Dedifferentiated amniotic fluid mesenchymal stem cell (primary cell): ENCODE results near the gene RREB1.
"Not testable (repeated sequence)": the region's sequence is repeated elsewhere in the genome, so short reads cannot be mapped to it uniquely, and the experiment has no call there.

Source experiments
- DNase-seq: peaks from one replicate; pipeline ENCODE4 v3.0.0-alpha.2; 2016; ENCODE audit errors: extremely low spot score

The RREB1 gene

DNA sequence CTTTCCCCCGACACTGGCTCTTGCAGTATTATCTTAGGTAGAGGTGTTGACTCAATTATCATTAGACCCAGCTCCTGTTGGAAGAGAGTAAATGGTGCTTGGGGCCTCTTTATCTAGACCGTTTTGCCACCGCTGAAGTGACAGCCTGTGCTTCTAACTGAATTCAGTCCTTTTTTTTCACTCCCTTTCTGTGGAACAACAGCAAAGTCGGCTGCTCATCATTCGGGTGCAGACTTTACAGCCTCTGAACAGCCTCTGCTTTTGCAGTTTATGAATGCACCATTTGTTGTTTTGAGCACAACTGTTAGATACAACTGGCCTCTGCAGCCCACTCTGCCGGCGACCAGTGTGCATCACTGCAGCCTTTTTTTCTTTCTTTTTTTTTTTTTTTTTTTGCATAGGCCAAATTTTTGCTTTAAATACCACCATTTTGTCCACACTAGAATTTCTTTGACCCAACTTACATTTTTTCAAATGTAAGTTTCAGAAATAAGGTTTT lies 35.8 kb downstream of the RREB1 start:
- DNase-seq: no peak

- DNase-seq: no peak
These were observed 37.3 kb downstream of the RREB1 start for GRCh38 chr6:7144872-7145584.

GRCh38 chr6:7145585-7145884 lies 37.8 kb downstream of the RREB1 start:
- DNase-seq: no peak

GRCh38 chr6:7145885-7146828 lies 38.4 kb downstream of the RREB1 start:
- DNase-seq: no peak

GRCh38 chr6:7147051-7147671 lies 39.4 kb downstream of the RREB1 start:
- no peak for DNase-seq

GRCh38 chr6:7148100-7148822 lies 40.5 kb downstream of the RREB1 start:
- DNase-seq: no peak

DNA sequence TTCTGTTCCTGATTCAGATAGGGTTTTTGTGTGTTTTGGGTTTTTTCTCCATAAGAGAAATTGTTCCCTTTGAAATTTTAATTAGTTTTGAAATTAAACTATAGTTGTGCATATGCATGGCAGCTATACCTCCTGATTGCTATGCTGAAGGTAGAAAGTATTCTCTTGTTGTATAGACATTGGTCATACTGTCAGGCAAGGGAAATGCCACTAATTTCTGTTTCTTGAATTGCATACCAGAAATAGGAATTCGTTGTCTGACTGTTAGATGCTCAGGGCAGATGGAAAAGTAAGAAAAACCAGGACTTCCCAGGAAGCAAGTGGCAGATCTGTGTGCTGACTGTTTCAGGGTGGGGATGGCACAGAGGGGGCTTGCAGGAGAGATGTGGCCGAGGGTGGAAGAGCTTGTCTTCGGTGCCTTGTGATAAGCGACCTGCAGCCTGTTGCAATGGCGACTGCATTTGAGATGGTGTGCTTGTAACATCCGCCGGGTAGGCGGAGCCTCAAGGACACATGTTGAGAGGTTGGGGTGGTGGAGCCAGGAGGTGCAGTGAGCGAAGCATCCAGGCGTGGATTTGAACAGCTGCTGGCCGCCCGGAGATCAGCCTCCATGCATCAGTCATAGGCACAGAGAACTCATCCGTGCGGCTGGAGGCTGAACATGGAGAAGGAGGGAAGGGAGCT lies 42.8 kb downstream of the RREB1 start:
- no peak for DNase-seq

- no peak for DNase-seq
These were observed 43.6 kb downstream of the RREB1 start for GRCh38 chr6:7151381-7151780.

DNA sequence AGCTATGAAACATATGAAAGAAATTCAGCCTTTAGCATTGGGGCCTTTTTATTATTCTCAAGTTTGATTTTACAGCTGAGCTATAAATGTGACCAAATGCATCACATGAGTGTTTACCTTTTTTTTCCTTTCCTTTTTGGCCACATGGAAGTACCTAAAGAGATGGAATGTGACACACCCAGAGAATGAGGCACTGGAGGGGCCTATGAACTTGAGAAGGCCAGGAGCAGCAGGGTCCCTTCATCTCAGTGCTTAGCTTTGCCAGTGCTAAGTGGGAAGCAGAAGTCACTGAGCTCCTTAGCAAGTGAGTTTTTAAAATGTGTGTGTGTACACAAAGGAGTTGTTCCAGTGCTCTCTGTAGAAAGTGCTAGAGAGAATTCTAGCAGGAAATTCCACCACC lies 44.7 kb downstream of the RREB1 start:
- DNase-seq: no peak

- DNase-seq: no peak
These were observed 46.0 kb downstream of the RREB1 start for GRCh38 chr6:7153789-7154188.

DNA sequence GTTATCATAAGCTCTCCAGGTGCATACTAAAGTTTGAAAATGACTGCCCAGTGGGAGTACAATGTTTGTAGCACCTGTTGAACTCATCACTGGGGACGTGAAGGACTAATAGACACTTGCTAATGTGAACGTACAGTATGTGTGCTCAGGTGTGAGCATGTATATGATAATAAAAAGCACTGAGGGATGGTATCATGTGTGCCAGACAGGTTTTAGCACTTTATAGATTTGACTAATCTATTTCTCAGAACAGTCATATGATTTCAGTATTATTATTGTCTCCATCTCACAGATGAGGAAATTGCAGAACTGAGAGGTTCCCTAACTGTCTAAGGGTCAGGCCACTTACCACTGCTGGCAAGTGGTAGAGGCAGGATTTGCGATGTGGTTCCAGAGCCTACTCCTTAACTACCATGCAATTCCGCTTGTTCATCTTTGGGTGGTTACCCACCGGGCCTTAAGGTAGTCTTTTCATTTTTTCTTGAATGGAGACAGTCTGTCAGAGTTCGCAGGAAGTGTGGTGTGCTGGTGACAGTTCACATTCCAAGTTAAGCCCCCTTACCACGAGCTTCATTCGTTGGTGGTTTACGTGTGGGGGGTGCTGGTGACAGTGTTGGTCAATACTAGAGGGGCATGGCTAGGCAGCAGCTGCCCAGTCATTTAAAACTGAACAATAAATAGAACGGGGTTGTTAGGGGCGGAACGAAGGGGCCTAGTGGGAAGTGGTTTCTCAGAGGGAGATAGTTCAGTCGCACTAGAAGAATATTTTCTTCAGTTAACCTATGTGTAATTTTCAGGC lies 46.8 kb downstream of the RREB1 start:
- DNase-seq: no peak

DNA sequence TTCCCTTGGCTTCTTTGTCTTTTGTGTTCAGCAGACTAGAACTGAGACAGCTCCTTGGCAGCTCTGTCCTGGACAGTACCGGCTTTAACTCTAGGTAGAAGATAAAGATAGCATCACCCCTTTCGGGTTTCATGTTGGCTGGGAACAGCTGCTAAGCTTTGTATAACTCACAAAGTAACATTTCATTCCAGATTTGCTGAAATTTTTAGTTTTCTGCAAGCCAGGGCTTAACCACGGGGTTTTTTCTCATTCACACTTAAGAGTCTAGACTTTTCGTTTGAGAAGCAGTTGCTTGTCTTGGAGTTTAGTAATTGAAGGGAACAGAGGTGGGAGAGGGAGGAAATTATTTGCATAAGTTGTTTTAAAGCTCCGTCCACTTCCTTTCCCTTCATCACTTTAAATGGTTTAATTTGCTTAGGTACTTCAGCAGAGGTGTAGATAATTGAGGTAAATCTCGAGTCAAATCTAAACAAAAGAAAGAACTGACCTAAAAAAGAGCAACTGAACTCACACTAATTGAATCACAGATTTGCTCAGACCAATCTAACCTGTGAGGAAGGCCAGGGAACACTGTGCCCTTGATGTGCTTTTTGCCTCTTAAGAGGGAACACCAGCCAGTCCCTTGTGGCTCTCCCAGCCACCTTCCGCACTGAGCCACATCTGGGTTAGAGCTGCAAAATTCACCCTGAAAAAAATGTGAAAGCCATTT lies 48.3 kb downstream of the RREB1 start:
- no peak for DNase-seq

DNA sequence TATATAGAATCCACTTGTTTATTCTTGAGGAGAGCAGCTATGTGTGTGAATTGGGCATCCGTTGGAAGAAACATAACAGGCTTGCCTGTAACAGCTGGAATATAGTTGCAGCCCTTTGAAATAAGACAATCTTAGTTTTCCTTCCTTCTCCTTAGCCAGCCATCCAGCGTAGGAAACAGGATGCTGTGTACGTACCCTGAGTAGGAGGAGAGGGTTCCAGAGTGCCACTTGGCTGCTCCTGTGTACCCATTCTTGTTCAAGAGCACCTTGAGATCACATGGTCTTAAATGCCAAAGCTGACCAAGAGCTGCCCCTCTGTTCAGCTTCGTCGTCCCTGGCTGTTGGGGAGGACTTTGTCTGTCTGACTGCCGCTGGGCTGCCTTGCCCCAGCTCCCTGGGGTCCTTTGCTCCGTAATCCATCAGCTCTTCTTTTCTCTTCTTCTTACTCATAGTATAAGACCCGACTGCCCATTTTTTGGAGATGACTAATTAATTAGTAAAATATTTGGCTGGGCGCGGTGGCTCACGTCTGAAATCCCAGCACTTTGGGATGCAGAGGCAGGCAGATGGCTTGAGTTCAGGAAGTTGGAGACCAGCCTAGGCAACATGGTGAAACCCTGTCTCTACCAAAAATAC lies 49.0 kb downstream of the RREB1 start:
- DNase-seq: peak; percentile 75

DNA sequence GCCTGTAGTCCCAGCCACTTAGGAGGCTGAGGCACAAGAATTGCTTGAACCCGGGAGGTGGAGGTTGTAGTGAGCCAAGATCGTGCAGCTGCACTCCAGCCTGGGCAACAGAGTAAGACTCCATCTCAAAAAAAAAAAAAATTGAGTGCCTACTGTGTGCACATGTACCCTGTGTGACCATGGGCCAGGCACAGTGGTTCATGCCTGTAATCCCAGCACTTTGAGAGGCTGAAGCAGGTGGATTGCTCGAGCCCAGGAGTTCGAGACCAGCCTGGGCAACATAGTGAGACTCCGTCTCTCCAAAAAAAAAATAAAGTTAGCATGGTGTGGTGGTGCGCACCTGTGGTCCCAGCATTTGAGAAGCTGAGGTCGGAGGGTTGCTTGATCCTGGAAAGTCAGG lies 49.5 kb downstream of the RREB1 start:
- DNase-seq: not testable (repeated sequence)

DNA sequence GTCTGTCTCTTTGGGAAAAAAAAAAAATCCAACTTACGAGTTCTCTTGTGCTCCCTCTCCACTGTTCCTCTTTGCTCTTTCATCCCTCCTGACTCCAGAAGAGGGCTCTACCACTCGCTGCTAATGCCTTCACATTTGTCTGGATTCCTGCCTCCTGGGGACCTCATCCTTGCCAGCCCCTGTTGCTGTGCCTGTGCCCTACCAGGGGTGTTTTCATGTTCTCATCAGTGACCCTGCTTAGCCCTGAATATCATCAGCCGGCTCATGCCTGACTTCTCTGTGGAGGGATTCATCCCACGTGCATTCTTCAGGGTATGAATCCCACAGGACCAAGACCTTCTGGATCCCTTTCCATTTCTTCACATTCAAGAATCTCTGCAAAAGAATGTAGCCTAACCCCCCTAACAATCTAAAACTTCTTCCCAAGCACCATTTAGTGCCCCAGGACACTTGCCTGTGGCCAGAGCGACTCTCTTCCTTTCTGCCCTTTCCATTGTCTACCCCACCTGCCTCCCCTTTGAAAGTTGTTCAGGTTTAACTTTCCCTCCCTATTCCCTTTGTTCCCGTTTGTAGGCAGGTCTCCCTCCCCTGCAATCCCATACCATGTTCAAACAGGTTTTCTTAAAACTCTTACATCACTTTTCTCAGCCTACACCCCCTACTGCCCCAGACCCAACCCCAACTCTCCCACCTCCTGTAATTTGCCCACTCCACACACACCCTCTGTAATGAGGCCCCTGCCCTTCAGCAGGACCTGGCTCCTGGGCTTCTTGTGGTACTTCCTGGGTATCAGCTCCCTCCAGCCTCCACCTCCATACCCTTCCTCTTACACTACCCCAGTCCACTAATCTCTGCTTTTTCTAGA lies 50.2 kb downstream of the RREB1 start:
- DNase-seq: no peak

- no peak for DNase-seq
These were observed 52.2 kb downstream of the RREB1 start for GRCh38 chr6:7159790-7160525.

DNA sequence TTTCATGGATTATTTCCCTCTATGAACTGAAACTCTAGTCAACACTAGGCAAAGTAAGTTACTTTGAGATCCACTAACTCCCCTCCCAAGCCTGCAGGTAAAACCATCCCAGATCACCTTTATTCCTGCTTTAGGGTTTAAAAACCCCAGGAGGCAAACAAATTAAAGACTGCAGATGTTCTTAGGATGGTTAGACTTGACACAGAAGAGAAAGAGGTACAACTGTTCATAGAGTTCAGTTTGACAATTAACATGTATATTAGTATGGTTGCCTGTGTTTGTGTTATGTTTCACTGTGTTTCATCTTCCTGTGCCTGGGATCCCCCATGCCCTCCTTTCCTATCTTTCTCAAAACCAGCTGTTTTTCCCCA lies 53.5 kb downstream of the RREB1 start:
- no peak for DNase-seq

DNA sequence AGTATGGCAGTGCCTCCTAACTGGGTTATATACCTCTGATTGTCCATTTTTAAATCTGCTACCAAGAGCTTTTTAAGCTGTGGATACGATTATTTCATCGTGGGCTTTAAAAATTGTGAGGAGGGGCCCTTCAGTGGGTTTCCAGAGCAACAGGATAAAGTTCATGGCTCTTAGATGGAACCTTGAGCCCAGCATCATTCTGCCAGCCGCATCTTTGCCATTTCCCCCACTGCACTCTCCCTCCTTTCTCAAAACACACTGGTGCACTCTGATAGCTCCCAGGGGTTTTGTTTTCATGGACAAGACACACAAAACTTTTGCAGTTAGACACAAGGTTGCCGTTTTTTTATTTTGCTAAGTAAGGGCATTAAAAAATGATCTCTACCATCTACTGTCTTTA lies 54.1 kb downstream of the RREB1 start:
- DNase-seq: no peak
